Stromal cell of bone marrow (primary cell): ENCODE measurements around the gene NCAN.
A peak's percentile ranks its signal among the peaks of the same experiment; 100 is the strongest.
"Not testable (repeated sequence)": the region's sequence is repeated elsewhere in the genome, so short reads cannot be mapped to it uniquely, and the experiment has no call there.

Experiments
- DNase-seq: peaks from one replicate; pipeline ENCODE4 v3.0.0-alpha.2; 2012; ENCODE audit warnings: low read depth

The NCAN gene

DNA sequence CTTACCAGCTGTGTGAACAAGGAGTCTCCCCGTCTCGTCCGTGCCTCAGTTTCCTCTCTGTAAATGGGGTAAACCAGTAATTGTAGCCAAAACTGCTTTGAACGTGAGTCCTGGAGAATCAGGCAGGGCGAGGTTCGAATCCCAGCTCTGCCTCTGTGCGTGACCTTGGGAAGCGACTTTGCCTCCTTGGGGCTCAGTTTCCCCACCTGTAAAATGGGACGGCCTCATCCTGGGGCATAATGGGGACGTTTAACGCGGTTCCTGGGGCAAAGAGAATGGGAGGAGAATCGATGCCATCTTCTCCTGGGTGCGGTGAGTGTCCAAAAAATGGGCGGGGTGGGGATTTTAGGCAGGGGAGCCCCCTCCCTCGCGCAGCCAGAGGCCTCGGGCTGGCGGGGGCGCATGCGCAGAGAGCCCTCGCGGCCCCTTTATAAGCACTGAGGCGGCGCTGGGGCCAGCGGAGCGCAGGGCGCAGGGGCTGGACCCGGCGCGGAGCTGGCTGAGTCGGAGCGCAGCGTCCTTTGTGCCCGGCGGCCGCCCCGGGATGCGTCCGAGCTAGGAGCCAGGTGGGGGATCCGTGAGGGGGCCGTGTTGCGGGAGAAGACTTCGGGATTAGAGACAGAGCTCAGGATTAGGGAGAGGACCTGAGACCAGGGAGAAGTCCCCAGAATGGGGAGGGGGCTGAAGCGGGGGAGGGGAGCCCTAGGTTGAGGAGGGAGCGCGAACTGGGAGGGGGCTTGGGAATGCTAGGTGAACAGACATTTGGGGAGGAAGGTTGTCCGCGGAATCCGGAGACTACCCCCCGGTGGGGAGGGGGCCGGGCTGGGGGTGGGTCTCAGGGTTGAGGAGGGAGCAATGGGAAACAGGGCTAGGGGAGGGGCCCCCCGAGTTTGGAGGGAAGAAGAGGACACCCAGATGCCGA lies at the start of gene NCAN:
NCAN (plus strand) TSS at position 460 of the 922 bp plus-strand sequence. CDS start 4,996 bp downstream, outside the sequence.
- no peak for DNase-seq

DNA sequence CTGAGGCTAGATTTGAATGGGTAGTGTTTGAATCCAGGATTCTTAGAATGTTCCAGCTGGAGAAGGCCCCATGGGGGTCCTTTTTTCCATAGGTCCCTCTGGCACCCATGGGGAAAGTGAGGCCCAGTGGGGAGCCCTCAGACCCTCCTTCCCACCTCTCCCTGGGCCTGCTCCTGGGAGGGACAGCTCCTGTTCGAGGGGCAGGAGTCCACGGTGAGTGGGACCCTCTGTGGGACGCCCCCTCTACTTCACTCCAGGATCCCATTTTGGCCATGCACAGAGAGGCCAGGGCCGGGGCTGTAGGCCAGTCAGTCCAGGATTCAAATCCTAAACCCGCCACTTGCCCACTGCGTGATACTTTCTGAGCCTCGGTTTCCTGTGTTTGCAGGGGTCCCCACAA lies 49.3 kb upstream of the NCAN start:
- DNase-seq = no peak

DNA sequence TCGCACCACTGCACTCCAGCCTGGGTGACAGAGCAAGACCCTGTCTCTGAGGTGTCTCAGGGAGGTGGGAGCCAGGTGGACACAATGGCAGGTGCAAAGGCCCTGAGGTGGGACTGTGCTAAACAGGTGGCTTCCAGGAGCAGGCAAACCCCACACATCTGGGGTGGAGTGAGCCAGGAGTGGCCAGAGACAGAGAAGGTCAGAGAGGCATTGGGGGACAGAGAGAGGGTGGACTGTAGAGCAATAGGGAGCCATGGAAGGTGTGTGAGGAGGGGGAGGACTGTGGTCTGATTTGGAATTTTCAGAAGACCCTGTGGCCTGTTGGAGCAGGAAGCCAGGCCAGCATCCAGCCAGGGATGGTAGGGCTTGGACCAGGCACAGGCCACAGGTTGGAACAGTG lies 46.4 kb upstream of the NCAN start:
- DNase-seq = no peak

DNA sequence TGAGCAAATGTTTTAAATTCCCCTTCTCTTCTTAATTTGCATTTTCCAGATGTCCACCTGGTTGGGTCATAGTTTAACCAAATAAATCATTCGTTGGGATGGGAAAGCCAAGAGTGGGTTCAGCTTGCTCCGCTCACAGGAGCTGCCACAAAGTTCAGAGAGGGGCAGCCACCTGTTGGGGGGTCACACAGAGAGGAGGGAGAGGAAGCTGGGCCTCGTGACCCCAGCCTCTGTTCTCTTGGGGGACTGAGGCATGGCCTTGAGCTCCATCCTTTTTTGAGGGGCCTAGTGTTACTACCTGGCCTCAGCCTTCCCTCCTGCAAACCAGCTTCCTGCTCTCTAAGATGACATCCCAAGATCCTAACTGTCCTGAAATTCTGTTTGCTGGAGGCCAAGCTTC lies 44.1 kb upstream of the NCAN start:
- DNase-seq = no peak

DNA sequence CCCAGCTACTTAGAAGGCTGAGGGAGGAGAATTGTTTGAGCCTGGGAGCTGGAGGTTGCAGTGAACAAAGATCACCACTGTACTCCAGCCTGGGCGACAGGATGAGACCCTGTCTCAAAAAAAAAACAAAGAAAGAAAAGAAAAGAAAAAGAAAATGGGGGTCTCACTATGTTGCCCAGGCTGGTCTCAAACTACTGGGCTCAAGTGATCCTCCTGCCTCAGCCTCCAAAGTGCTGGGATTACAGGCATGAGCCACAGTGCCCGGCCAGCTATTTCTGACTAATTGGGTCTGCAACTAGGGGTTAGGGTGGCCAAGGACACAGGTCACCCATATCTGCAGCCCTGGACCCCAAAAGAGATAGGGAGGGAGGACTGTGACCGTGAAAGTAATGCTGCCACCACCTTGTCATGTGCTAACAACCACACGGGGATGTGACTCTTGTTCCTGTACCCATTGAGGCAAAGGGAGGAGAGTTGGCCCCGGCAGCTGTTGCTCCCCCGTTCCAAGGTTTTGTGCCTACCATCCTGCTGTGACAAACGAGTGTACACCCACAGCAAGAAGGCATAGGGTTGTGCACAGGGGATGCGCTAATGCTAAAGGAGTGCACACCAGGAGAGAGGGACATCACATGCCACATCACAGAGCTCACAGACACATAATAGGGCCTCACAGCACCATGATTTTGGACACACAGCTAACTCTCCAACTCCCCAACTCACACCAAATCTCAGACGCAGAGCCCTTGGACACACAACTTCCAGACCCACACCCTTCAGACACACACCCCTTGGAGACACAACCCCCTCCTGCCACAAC lies 42.3 kb upstream of the NCAN start:
- DNase-seq = no peak

DNA sequence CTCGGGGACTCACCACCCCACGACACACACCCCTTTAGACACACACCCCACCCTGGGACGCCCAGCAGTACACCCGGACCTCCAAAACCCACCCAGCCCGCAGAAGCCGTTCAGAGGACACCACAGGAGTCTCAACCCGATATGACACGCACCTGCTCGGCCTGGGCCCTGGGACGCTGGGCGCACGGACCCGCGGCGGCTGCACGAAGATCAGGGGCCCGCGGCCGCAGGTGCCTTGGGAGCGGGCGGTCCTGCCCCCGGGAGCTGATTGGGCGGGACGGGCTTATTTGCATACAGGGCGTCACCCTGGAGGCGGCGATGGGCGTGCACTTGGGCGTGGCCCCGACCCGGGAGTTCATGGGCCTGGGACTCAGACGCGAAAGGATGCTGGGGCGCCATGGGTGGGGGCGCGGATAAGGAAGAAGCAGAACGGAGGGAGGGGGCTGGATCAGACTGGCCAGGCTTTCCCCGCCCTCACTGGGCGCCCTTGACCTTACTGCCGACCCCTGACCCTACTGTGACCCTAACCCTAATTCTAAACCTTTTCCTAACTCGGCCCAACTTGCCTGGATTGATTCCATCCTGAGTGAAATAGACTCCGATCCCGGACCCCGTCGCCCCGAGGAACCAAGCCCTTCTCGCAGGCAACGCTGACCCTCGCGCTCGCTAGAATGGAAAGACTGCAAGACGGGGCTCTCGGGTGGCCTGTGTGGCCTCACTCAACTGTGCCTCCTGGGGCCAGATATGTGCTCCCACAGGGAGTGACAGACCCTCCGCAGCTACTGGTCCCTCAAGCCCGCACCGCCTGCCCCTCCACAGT lies 41.5 kb upstream of the NCAN start, which contains the start of gene MEF2B:
MEF2B (minus strand) TSS at position 211 of the 820 bp plus-strand sequence. CDS start 19,528 bp downstream, outside the sequence.
- no peak for DNase-seq

DNA sequence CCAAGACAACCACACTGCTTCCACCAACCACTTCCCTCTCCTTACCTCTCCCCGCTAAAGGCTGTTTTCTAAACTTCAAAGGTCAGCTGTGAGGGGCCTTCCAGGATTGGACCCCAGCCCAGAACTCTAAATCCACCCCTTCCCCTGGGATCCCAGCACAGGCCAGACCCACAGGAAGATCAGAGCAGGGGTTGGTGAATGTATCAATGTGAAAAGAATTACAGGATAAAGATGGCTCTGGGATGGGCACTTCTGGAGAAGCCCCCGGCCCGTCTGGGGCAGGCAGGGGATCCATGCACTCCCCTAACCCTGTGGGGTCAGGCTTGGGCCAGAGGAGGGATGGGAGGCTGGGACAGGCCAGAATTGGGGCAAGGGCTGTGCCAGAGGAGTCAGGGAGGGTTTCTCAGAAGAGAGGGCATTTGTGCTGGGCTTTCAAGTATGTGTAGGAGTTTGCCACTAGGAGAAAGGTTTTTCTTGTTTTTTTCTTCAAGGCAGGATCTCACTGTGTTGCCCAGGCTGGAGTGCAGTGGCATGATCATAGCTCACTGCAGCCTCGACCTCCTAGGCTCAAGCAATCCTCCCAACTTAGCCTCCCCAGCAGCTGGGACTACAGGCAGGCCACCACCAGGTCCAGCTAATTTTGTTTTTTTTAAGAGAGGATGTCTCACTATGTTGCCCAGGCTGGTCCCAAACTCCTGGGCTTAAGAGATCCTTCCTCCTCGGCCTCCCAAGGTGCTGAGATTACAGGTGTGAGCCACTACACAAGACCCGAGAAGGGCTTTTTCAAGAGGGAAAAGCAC lies 40.7 kb upstream of the NCAN start:
- DNase-seq = no peak

DNA sequence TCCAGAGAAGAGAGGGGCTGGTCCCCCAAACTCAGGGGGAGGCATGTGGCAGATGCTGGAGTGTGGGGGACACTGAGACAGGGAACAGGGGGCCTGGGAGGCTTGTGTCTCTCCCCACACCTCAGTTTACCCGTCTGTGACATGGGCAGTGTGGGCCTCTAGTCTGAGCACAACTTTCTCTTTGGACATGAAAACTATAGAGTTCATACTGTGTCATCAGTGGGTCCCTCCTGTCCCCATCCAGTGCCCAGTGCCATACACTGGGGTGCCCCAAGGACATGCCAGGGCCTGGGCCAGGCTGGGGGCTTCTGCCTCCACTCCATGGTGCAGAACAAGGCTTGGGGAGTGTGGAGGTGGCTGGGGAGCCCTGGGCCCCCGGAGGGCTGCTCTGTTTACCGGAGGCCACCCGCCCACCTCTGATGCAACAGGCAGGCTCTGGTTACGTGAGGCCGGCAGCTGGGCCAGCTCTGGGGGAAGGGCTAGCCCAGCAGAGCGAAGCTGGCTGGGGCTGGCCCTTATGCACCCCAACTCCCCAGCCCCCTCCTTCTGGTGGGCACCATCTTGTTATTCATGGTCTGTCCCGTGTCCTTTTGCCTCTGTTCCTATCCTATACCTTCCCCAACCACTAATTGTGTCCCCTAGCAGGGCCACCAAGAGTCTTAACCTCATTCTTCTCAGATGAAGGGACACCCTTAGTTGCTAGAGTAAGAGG lies 39.8 kb upstream of the NCAN start:
- peak; percentile 17 for DNase-seq

DNA sequence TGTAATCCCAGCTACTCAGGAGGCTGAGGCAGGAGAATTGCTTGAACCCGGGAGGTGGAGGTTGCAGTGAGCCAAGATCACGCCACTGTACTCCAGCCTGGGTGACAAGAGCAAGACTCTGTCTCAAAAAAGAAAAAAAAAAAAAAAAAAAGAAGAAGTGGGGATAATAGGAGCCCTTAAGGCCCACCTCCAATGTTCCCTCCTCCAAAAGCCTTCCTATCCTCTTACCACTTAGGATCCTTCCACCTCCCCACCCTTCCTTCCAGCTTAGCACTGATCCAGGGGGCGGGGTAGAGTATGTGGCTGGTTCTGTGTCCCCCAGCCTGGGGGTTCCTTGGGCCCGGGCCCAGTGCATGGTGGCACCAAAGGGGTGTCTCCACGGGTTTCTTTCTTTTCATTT lies 38.5 kb upstream of the NCAN start:
- not testable (repeated sequence) for DNase-seq

DNA sequence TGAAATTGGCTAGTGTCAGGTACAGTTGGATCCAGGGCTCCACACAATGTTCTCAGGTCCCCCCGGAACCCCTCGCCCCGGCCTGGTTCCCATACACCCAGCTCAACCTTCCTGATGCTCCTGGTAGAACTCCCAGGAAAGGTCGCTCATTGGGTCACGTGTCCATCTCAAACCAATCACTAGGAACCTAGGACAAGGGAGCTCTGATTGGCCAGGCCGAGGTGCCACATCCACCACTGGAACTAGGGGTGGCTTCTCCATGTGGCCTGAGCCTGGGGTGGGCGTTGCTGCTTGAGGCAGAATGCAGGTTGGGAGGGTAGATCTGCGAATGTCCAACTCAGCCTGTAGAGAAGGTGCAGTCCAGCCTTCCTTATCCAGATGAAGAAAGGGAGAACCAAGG lies 34.8 kb upstream of the NCAN start:
- DNase-seq = no peak

DNA sequence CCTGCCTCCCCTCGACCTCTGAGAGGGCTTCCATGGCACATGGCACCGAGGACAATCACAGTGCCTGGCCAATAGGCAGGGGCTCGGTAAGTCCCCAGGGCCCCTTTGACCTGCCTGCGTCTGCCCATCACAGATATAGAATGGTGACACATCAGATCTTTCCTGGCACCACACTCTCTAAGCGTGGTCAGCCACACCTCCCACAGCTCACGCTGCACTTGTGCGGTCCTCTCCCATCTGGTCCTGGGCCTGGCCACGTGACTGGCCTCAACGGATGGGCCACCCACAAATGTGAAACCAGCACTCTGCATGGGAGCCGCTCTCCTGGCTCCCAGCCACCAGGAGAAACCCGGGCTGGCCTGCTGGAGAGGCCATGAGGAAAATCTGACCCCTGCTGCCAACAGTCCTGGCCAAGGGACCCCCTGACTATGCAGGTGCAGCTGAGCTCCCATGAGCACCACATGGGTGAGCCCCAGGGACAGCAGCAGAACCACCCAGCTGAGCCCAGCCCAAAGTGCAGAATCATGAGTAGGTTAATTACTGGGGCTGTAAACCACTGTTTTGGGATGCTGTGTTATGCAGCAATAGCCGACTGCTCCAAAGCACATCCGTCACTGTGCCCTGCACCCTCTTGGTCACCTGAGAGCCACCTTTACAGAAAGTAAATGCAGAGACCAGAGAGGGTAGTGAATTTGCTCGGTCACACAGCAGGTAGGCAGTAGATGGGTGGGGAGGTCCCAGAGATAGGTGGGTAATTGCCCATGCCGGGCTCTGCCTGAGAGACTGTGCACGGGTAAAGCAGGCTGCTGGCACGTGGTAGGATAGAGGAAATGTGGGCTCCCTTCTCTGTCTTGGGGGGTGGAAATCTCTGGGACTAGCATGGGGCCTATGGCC lies 32.0 kb upstream of the NCAN start:
- DNase-seq = no peak

DNA sequence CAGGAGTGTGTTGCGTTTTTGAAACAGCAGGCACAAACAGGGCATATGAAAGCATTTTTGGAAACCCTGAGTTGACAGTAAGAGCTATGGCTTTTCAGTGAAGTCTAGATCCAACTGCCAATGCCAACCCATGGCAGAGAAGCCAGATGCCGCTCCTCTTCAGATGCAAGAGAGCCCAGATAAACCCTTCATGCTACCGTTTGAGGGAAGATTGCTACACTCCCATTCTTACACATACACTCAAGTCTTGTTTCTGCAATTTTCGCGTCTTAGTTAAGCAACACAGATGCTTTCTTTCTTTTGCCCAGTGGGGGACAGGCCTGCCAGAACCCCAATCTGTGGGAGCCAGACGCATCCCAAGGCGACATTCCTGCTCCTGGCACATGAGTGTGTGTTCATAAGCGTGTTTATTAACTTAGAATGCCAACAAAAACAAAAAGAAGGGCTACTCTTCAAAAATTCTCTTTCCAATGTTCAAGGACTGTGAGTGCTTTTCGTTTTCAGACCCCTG lies 30.2 kb upstream of the NCAN start:
- no peak for DNase-seq

DNA sequence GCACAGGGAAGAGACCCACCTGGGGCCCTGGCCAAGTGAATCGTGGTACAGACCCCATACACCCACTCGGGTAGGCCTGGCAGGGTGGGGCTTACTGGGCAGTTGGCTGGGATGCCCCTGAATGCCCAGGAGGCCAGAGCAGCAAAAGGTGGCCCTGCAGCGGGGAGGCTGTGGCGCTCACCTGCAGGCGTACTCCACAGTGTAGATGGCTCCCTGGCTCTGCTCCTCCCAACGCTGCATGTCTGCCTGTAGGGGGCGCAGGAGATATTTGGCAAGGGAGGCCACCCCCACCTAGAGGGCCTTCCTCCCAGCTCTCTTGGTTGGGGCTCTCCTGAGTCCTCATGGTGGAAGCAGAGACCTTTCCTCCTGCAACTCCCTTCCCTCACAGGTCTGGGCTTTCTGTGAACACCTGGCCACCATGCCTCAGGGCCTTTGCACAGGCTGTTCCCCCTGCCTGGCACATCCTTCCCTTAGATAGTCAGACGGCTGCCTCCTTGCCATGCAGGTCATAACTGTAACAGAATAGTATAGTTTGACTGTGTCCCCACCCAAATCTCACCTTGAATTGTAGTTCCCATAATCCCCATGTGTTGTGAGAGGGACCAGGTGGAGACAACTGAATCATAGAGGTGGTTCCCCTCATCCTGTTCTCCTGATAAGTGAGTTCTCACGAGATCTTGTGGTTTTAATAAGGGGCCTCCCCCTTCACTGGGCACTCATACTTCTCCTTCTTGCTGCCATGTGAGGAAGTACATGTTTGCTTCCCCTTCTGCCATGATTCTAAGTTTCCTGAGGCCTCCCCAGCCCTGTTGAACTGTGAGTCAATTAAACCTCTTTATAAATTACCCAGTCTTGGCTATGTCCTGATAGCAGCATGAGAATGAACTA lies 25.7 kb upstream of the NCAN start:
- DNase-seq = no peak

DNA sequence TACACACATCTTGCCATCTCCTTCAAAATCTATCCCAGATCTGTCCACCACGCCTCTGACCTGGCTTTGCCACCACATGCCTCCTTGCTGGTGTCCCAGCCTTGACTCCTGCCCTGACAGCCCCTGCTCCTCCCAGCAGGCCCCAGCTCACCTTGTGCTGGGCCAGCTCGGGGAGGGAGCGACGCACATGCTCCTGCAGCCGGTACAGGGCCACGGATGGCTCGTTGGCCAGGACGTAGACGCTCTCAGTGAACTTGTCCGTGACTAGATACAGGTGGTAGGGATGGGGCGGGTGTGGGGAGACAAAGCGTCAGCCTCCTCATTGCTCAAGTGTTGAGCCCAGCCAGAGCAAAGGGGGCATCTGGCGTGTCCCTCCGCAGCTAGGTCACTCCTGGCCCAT lies 25.0 kb upstream of the NCAN start:
- no peak for DNase-seq

DNA sequence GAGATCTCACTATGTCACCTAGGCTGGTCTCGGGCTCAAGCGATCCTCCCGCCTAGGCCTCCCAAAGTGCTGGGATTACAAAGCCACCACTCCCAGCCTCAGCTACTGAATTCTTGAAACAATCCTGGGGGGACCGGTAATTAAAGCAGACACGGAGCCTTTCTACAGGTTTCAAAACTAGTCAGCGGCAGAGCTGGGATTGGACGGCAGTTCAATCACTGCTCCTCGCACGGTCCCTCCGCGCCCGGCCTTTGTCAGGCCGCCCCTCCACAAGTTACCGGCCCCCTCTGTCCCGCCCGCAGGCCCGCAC lies 20.0 kb upstream of the NCAN start:
- no peak for DNase-seq

DNA sequence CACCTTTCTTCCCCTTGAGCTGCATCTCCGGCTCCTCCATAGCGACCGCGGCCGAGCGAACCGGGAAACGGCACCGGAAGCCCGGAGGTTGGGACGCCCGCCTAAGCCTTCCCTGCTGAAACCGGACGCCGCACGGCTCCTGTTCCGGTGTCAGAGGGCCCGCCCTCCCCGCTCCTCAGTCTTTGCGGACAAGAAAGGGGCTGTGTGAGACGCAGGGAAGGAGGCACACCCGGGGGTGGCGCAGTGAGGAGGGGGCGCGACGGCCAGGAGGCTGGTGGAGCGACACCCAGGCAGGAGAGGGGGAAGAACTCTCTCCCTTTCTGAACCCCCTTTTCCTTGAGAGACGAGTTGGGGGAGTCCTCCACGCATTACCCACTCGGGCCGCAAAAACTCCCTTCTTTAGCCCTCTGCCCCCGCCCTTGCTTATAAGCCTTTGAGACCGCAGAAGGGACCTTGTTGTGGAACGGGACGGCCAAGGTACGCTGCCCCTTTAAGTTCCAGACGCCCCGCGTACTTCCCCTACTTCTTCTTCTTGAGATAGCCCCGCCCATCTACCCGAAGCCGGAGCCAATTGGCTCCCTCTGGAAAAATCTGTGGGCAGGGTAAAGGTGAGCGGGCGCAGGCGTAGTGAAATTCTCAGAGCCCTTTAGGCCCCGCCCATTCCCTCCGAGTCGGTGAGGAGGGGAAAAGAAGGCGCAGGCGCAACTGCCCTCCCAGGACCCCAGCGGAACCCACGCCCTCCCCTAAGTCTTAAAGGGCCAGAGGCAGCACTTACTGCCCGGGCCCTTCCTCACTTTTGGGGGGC lies 19.5 kb upstream of the NCAN start, which contains the start of the genes BORCS8 and RFXANK:
BORCS8 (minus strand) TSS at position 75 of the 805 bp plus-strand sequence; CDS start at position 40, 35 bp downstream.
RFXANK (plus strand) TSS at position 181 of the 805 bp plus-strand sequence. CDS start 1,689 bp downstream, outside the sequence.
- peak; percentile 99 for DNase-seq

DNA sequence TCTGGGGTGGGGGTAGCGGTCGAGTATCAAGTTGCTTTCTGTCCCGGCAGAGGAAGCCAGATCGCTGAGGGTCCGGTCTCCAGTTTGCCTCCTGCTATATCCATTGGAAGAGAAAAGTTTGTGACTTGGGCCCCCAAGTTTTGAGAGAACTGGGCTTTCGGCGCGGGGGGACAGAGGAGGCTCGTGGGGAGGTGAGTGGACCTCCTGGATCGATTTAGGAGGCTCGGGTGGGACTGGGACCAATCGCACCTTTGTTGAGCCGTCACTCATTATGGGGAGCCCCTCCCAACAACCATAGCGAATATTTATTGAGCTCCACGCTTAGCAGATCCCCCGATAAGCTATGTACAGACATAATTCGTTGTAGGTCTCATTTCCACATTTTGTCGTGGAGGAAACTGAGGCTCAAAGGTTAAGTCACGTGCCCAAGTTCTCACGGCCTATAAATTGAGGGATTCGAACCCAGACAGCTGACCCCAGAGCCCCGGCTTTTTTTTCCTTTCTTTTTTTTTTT lies 18.8 kb upstream of the NCAN start:
- DNase-seq = no peak
